GM11168 (cell line): ENCODE results near the gene AUTS2.

Experiments used
- in situ Hi-C: fragments of 300-500 bp; cut with MboI; formaldehyde crosslinking; loops from one replicate; pipeline ENCODE4 v1.12.0; 2022; ENCODE audit warnings: low sequenced_read_pairs; ENCODE audit not compliant: unreplicated experiment

AUTS2 gene

DNA sequence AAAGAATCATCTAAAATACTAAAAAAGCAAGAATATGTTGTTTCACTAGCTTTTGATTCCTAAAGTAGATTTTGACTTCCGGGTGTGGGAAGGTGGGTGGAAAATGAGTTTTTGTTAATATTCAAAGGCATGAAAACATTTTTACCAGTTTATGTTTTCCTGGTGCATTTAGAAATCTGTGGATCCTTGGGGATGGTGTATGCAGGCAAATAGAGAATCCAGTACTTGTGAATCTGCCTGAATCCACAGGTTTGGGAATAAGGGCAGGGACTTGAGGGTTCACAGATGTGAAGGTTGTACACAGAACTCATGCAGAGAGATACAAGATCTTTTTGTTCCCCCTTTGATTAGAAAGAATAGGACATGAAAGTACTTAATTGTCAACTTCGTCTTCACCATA, 22.4 kb downstream of the AUTS2 start:
- in situ Hi-C loops = no loop called here

DNA sequence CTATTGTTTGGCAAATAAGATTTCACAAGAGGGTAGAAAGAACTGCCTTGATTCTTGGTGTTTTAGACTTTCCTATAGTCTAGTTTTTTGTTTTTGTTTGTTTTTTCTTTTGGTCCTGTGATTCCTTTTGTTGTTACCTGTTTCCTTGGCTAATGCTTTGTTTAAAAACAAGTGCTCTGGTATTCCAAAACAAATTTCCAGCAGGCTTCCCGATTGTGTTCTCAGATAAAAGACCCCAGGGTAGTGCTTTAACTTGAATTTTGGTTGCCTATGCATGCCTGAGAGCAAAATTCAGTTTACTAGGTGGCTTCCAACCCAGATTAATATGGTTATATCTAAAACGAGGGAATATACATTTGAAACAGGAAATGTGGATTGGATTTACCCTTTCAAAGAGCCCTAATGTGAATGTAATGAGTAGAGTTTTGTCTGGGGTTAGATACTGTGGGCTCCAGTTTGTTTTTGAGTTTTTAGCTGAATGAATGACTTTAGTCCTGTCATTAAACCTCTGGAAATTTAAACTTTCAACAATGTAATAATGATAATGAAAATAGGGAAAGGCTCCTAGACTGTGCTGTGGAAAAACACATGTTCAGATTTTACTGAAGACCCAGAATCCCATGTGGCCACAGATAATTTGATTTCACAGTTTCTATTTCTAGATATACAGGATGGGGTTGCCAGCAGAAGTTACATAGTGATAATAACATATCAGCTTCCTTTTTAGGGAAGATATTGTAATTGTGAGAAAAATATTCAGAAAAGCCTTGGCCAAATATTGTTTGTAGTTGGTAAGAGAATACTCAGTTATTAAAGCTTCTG, 23.9 kb downstream of the AUTS2 start:
- in situ Hi-C loops = no loop called here

DNA sequence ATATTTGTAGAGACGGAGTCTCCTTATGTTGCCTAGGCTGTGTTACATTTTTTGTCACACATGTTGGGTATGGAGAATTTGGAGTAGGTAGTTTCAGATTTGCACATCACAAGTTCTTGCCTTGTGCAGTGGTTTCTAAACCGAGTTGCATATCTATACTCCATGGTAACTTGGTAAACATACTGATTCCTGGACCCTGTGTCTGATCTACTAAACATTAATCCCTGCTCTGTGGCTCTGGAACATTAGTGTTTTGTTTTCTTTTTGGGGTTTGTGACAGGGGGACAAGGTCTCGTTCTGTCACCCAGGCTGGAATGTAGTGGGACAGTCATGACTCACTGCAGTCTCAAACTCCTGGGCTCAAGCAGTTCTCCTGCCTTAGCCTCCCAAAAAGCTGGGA, 24.7 kb downstream of the AUTS2 start:
- in situ Hi-C loops = no loop called here

DNA sequence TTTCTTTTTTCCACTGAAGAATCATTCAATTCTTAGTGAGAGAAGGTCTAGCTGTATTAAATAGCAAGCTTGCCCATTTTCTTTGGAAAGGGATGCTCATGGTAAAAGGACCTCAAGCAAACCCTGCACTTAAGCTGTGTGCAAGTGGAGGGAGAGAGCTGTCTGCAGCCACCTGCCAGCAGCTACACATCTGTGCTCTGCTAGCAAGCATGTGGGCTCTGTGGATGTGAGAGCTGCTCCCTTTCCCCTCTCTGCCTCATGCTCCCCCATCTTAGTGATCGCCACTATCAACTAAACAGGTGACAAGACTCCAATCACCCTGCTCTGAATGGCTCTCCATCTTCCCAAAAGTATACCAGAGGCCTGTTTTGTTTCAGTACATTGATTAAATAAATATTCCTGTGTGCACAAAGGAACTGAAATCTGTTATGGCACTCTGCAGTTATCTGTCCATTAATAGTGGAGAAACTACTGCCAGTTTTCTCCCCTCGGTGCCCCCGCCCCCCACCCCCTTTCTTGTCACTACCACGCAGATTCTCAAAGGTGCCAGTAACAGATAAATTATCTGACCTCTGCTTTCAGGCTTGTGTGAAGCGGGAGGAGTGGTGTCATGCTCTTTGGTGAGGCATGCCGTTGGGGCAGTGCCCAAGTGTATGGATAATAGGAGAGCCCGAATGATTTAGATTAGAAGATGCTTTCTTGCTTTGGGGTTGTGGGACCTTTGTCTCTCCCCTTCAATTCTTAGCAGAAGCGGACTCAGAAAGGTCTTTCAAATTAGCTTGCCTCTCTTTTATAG, 26.4 kb downstream of the AUTS2 start:
- in situ Hi-C loops = no loop called here

DNA sequence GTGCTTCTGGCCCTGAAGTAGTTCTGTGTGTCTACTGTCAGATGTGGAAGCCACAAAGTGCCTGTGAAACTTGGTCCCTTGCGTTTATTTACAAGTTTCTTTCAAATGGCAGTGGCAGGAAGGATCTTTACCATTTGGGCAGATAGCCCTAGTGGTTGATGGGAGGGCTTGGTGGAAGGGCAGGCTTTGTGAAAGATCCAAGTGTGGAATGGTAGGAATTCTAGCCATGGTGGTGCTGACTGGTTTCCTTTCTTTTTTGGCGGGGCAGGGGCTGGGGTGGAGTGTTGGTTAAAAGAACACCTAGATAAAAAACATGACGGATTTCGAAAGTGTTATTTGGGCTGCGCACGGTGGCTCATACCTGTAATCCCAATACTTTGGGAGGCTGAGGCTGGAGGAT, 27.0 kb downstream of the AUTS2 start:
- in situ Hi-C loops = no loop called here

DNA sequence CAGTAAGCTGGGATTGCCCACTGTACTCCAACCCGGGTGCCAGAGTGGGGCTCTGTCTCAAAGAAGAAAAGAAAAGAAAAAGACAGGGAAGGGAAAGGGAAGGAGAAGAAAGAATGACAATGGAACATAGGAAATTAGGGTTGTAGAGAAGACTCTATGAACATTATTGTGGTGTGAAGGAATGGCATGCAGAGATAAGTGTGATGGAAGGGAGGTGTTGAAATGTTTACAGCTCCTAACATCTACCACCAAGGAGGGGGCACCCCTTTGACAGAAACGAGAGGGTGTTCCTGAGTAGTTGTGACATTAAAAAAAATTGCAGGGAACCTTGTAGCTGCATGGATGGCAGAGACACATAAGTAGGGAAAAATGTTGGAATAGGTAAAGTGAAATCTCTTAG, 27.5 kb downstream of the AUTS2 start:
- in situ Hi-C loops = no loop called here

DNA sequence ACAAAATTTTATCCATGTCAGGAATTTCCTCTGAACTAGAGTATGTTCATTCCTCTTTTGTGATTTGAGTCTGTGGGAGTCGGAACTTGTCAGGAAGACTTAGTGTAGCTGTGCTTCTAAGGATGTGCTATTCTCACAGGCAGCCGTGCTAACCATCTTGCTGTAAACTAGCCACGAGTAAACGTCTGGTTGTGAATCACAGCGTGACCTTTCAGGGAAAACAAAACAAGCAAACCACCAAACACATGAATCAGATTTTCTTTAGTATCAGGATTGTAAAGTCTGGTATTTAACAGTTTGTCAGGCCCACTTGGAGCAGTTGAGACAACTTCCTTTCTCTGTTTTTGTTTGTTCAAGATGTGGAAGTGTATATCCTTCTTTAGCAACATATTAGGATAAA, 32.0 kb downstream of the AUTS2 start:
- in situ Hi-C loops = no loop called here

DNA sequence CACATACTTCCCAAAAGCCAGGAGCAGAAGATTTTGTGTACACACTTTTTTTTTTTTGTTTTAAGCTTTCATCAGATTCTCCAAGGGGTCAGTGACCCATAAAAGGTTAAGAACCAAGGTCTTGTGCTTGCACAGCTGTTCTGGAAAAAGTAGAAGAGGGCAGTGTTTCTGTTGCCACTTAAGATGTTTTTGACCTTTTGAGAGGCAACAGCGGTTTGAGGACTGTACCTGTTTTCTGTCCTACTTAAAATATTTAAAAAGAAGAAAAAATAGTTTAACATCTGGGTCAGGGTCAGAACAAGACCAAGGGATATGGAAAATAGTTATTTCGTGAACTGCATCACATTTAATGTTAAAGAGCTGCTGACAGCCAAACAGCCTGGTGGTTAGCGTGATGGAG, 32.9 kb downstream of the AUTS2 start:
- in situ Hi-C loops = no loop called here

DNA sequence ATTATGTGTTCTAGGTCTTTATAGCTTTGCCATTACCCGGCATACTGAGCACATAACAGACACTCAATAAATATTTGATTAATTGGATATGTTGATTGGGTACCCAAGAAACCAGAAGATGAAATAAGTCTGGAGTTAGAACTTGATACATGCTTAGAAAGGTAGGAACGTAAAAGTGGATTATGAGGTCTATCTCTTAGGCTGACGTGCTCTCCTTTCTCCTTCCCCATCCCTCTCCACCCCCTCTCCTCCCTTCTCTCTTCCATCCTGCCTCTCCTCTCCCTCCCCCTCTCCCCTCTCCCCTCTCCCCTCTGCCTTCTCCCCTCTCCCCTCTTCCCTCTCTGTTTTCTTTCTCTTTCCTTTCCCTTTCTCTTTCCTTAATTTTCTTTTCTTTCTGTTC, 34.0 kb downstream of the AUTS2 start:
- in situ Hi-C loops = no loop called here

DNA sequence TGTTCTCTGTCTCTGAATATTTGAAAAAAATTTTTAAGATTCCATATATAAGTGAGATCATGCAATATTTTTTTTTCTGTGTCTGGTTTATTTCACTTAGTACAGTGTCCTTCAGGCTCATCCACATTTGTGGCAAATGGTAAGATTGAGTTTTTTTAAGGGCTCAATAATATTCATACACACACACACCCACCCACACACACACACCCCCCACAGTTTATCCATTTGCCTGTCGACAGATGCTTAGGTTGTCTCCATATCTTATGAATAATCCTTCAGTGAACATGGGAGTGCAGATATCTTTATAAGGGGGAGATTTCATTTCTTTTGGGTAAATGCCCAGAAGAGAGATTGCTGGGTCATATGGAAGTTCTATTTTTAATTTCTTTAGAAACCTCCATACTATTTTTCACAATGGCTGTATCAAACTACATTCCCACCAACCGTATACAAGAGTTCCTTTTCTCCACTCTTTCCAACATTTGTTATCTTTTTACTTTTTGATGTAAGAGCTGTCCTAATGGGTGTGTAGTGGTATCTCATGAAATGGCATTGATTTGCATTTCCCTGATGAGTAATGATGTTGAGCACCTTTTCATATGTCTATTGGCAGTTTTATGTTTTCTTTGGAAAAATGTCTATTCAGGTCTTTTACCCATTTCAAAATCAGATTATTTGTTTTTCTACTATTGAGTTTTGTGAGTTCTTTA, 35.0 kb downstream of the AUTS2 start:
- in situ Hi-C loops = no loop called here

DNA sequence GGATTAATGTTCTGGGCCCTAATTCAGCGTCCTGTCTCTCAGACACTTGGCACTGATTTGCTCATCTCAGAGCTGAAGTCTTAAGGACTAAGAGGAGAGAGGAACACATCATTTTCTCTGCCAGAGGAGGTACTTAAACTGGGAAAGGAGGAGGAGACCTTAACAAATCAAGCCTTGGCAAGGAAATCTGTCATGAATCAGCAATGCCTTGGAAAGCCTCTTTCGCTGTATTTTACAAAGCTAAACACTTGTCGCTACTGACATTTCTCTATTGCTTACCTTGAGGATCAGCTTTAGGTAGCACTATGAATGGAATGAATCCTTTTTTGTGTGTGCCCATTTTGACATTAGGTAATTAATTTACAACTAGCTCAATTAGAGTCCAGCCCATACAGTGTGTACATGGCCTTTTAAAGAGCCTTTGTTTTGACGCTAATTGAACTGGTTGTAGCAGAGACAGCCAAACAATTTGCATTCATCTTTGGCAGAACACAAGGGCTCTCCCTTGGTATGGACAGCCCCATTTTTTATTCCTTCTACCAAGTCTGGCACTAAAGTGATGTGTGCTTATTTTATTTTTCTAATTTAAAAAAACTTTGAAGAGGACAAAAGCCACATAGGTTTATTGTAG, 37.4 kb downstream of the AUTS2 start:
- in situ Hi-C loops = no loop called here

DNA sequence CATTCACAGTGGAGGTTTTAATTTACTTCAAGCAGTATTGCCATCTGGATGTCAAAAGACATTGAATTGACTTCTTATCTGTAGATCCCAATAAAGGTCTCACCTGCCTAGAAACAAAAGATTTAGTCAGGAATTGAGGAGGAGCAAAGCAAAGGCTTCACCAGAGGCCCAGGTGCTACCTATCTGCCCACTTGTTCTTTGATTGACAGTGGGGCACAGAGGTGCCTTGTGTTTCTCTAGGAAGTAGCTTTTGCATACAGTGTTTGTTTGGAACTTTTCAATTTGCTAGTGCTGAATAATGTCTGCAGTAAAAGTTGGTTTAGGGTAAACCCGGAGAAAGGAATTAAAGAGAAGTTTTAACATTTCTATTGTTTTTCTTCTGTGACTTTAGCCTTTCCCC, 40.4 kb downstream of the AUTS2 start:
- in situ Hi-C loops = no loop called here

DNA sequence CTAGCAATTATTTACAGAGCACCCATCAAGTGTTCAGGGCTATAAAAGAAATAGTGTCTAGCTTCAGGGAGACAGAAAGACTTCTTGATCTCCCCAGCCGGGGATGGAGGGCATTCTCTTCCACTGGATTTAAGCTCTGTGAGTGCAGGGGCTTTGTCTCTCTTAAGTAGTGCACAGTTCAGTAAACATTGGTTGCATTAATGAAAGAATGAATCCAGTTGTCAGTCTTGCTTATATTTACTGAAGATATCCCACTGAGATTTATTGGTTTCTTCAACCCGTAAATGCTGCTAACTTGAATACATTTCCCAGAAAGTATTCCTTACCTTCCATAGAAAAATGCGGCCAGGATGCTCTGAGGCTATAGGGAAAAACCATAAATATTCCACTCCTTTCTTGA, 41.9 kb downstream of the AUTS2 start:
- in situ Hi-C loops = no loop called here

DNA sequence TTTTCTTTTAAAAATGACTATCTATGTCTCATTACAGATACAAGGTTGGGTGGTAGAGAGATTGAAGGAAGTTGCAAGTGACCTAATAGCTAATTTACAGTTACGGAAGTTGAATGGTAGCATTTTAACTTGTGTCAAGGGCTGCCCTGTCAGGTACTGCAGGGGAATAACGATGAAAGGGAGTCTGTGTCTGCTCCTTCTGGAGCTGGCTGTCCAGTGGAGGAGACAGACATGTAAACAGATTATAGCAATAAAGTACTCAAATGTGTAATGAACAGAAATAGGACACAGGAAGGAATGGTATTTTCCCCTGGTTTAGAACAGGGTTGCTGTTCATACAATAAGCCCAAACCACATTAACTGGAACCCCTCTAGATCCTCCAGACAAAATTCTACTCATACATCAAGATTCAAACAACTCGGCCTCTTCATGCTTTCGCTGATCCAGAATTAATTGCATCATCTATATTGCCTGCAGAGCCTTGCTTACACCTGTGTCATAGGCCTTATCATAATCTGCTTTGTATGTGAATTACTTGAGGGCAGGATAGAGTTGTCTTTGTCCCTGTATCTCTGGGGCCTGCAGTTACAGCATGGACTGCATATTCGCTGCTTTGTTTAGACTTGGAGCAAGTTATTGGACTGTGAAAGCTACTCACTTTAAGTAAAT, 42.8 kb downstream of the AUTS2 start:
- in situ Hi-C loops = no loop called here

DNA sequence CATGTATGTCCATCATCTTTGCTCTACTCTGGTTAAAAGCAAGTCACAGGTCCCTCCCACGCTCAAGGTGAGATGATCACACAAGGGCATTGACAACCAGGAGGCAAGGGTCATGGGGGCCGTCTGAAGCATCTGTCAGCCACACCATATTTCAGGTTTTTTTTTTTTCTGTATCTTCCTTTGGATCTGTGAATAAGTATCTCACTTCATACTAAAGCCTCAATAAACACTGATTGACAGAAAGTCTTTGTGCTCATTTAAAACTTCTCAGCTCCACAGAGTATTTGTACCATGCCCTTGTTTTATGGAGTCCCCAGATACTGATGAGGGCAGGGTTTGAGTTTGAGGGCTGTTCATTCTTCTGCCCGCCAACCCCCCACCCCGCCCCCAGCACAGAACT, 45.0 kb downstream of the AUTS2 start:
- in situ Hi-C loops = no loop called here

DNA sequence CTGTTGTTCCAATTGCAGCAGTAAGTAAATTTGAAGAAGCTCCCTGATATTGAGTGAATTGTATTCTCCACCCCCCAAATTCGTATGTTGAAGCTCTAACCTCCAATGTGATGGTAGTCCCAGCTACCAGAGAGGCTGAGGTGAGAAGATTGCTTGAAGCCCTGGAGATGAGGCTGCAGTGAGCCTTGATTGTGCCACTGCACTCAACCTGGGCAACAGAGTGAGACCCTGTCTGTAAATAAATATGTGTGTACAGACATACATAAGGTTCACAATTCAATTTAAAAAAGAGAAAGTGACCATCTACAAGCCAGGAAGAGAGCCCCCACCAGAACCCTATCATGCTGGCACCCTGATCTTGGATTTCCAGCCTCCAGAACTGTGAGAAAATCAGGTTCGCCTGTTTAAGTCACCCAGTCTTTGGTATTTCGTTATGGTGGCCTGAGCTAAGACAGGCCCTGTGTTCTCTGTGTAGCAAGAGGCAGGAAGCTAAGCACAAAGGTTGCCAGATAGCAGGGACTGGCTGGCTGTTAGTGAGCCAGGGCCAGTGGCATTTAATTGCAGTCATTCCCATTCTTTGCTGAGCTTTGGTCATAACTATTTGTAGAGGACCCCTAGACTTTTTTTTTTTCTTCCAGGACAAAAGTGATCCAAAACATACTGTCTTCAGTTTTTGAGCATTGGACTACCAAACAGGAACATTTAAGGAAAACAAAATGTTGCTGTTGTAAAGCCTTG, 45.6 kb downstream of the AUTS2 start:
- in situ Hi-C loops = no loop called here

DNA sequence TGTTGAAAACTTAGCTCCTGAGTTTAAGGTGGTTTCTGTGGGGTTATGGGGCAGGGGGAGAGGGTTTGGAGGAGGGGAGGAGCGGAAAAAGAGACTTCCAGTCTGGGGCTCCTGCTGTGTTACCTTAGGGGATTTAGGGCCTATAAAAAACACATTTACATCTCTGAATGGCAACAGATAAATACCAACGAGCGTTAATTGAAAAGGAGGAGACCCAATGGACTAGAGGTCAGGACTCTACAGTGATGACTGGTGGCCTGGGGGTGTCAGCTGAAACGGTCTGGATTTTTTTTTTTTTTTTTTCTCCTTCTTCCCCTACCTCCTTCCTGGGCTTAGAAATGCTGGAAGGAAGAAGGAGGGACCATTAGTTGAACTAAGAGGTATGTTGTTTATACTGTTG, 47.4 kb downstream of the AUTS2 start:
- in situ Hi-C loops = no loop called here

DNA sequence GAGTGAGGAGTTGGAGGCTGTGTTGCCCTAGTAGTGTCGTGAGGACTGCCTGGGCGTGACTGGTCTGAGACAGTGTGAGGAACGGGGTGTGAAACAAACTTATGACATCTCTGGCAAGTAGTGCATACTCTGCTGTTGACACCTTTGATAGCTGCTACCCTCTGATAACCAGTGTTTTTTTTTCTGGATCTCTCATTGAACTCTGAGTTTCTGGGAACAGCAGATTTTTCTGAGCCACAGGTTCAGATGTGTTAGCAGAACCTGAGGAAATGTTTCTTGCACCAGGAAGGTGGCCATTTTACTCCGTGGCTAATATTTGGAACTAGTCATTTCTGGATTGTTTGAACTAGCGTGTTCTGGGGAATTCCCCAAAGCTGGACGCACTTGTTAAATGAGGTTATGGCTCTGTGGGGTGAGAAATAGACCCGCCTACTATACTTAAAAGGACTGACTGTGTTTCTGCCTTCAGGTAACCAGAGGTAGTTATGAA, 52.9 kb downstream of the AUTS2 start:
- in situ Hi-C loops = no loop called here

DNA sequence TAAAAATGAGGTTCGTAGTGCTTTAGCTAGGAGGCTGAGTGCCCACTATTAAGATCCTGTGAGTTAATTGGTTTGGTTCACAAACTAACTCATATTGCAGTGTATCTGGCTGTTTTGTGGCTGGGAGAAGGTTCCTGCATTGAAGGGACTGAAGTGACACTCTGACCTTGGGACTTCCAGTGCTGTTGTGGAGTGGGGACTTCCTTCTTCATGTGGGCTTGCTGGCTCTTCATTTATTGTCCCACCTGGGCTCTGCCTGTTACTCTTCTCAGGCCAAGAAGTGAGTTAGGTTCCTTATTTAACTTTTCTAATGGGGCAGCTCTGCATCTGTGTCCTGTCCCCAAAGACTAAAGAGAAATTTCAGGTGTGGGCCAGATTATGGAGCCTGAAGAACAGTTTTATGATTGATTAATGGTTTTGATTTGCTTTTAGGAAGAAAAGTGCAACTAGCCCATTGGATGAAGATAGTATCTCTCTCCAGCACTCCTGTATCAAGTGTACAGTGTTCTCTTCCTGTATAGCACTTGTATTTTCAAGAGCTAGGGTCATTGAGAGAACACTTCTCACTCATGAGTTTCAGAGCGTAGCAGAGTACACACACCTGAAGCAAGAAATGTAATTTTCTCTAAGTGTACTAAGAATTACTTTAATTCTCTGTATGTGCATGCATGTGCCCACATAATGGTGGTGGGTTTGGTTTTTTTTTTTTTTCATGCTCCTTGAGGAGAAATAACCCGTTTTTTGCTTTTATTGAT, 54.8 kb downstream of the AUTS2 start:
- in situ Hi-C loops = no loop called here
